Fibroblast of skin of scalp (primary cell): Measurements from ENCODE around the gene STK39.
"Not testable (repeated sequence)": the region's sequence is repeated elsewhere in the genome, so short reads cannot be mapped to it uniquely, and the experiment has no call there.

Source experiments
- DNase-seq: peaks from one replicate; pipeline ENCODE4 v3.0.0-alpha.2; 2013

STK39 gene

GRCh38 chr2:168134485-168134884 lies 112.9 kb downstream of the STK39 start:
- no peak for DNase-seq

GRCh38 chr2:168132389-168132788 lies 115.0 kb downstream of the STK39 start:
- DNase-seq: no peak

- DNase-seq: no peak
Observed at GRCh38 chr2:168130346-168130745, 117.0 kb downstream of the STK39 start.

GRCh38 chr2:168127371-168127770 lies 120.0 kb downstream of the STK39 start:
- no peak for DNase-seq

- not testable (repeated sequence) for DNase-seq
Observed at GRCh38 chr2:168122210-168122609, 125.2 kb downstream of the STK39 start.

- DNase-seq: no peak
Observed at GRCh38 chr2:168120730-168121129, 126.7 kb downstream of the STK39 start.

- DNase-seq: no peak
Observed at GRCh38 chr2:168120310-168120709, 127.1 kb downstream of the STK39 start.

GRCh38 chr2:168119515-168120141 lies 127.8 kb downstream of the STK39 start:
- DNase-seq: peak; percentile 64

- DNase-seq: peak; percentile 73
Observed at GRCh38 chr2:168118733-168119514, 128.5 kb downstream of the STK39 start.

- DNase-seq: peak; percentile 21
Observed at GRCh38 chr2:168116448-168116847, 130.9 kb downstream of the STK39 start.

GRCh38 chr2:168114619-168115018 lies 132.8 kb downstream of the STK39 start:
- no peak for DNase-seq

- DNase-seq: no peak
Observed at GRCh38 chr2:168114040-168114439, 133.4 kb downstream of the STK39 start.

GRCh38 chr2:168107322-168107721 lies 140.1 kb downstream of the STK39 start:
- no peak for DNase-seq

- DNase-seq: no peak
Observed at GRCh38 chr2:168105127-168105683, 142.2 kb downstream of the STK39 start.

GRCh38 chr2:168097431-168097830 lies 150.0 kb downstream of the STK39 start:
- DNase-seq: no peak

GRCh38 chr2:168096158-168096557 lies 151.2 kb downstream of the STK39 start:
- no peak for DNase-seq

- no peak for DNase-seq
Observed at GRCh38 chr2:168091986-168092385, 155.4 kb downstream of the STK39 start.

GRCh38 chr2:168090366-168091135 lies 156.8 kb downstream of the STK39 start:
- no peak for DNase-seq

GRCh38 chr2:168089200-168089599 lies 158.2 kb downstream of the STK39 start:
- no peak for DNase-seq

- no peak for DNase-seq
Observed at GRCh38 chr2:168087401-168087800, 160.0 kb downstream of the STK39 start.

GRCh38 chr2:168086851-168087250 lies 160.5 kb downstream of the STK39 start:
- no peak for DNase-seq

GRCh38 chr2:168085801-168086361 lies 161.5 kb downstream of the STK39 start:
- DNase-seq: no peak

- peak; percentile 2 for DNase-seq
Observed at GRCh38 chr2:168084288-168084687, 163.1 kb downstream of the STK39 start.
